SIG-M5 treated with dmso at 0.1 percent for 504 hours (cell line): ENCODE results near the gene MKKS.

Source experiments
- DNase-seq: peaks from one replicate; lab custom pipeline; 2025; ENCODE audit not compliant: unreplicated experiment; lab: John Stamatoyannopoulos, UW

Gene MKKS

GRCh38 chr20:10433623-10434466, at the start of gene MKKS:
TSS of gene MKKS (minus strand) at chr20:10434222. CDS start at chr20:10413514, 20,708 bp downstream.
- peak; percentile 90 for DNase-seq

- DNase-seq = no peak
These were observed 49.7 kb upstream of the MKKS start for GRCh38 chr20:10483691-10484090.

DNA sequence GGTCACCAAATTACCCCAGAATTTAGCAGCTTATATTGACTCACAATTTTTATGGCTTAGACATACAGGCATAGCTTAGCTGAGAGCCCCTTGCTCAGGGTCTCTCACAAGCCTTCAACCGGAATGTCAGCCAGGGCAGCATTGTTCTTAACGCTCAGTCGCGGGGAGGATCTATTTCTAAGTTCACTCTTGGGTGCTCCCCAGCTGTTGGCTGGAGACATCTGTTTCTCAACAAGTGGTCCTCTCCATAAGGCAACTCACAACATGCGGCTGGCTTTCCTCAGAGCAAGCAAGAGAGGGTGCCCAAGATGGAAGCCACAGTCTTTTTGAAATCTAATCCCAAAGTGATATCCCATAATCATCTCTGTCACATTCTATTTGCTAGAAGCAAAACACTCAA, 47.7 kb upstream of the MKKS start:
- DNase-seq = no peak

GRCh38 chr20:10478930-10479329, 44.9 kb upstream of the MKKS start:
- no peak for DNase-seq

- no peak for DNase-seq
These were observed 44.2 kb upstream of the MKKS start for GRCh38 chr20:10478205-10478604.

GRCh38 chr20:10476319-10476724, 42.3 kb upstream of the MKKS start:
- peak; percentile 96 for DNase-seq

DNA sequence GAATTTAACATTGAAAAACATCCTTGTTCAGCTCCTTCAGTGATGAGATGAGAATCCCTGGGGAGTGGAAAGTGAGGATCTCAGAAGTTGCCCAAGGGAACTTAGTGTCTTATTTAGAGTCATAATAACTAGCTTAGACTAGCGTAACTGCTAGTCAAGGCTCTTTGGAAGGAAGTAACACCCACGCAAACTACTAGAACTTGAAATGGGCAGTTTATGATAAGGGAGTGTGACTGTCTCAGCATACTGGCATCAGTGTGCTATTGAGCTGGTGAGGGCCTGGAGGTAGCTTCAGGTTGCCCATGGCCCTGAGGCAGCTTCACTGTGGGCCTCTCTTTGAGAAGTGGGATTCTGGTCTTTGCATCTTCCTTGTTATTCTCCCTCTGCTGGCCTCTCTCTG, 41.2 kb upstream of the MKKS start:
- no peak for DNase-seq

- peak; percentile 62 for DNase-seq
These were observed 40.7 kb upstream of the MKKS start for GRCh38 chr20:10474606-10475184.

DNA sequence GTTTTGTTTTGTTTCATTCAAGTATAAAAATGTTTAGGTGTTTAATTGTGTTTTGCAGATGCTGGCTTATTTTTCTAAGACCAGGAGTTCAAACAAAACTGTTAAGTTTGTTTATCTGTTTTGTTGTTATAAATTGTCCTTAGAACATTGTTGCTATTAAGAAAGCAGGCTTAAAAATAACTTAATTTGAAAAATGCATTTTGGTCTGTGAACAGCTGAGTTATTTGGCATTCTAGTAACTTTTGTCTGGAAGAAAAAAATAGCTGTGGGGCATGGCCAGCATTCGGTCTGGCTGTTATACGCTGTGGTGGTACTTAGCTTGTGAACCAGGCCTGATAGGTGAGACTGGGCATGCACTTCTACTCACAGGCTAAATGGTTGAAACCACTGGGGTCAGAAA, 38.8 kb upstream of the MKKS start:
- DNase-seq = no peak

GRCh38 chr20:10470276-10470675, 36.3 kb upstream of the MKKS start:
- DNase-seq = no peak

- DNase-seq = peak; percentile 69
These were observed 35.6 kb upstream of the MKKS start for GRCh38 chr20:10469599-10469998.

DNA sequence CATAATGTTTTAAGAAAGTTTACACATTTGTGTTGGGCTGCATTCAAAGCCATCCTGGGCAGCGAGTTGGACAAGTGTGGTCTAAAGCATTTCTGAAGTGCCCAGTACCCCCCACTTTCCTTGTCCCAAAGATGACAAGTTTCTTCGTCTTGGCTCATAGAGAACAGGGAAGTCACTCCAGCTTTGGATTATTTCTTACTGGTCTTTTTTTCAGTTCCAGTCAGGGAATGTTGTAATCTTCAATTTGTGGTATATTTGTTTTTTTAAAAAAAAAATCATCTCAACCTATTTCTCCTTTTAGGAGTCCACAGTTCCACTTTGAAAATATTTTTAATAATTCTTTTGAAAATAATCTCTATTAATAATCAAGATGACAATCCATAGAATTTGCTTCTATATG, 35.0 kb upstream of the MKKS start:
- DNase-seq = peak; percentile 30

DNA sequence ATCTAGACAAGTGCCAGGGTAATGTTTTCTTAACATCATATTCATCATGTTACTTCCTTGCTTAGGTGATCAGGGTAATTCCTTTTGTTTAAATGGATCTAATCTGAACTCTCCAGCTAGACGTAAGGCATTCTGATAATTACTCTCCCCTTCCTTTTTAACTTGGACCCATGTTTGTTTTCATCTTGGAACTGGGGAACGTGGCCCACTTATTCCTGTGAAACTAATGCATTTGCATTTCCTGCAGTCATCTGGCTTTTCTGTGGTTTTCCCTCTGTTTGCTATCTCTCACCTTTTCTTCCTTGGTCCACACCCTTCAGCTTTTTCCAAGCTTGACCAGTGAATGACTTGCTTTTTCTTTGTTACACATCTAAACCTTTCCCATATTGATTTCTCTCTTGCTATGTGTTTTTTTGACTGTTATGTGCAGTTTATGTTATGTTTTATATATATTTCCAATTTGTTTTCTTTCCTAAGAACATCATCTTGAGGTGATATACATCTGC, 34.4 kb upstream of the MKKS start:
- DNase-seq = no peak

DNA sequence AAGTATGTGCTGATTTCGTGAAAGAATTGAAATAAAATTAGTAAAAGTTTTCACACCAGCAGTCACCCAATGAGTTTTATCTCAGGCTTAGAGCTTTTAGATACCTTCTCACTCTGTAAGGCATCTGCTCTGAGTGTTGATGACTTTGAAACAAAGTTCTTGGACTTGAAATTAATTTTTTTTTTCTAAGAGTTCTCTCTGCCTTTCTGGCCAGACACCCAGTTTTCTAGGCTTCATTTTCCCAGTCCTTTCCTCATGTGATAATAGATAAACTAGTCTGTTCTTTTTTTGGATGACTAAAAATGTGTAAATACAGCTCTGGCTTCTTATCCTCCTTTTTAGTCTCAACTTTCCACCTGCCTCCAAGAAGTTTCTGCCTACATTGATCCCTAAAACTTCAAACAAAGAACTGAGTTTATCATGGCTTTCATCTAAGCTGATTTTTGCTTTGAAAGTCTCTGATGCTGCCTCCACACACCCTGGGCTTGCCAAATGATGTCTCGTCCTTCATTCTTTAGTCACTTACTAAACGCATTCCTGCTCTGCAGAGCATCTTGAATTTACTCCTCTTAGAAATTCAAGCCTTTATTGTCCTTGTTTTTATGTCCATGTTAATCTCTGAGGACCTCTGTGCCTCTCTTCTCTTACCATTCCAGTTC, 33.8 kb upstream of the MKKS start:
- no peak for DNase-seq

DNA sequence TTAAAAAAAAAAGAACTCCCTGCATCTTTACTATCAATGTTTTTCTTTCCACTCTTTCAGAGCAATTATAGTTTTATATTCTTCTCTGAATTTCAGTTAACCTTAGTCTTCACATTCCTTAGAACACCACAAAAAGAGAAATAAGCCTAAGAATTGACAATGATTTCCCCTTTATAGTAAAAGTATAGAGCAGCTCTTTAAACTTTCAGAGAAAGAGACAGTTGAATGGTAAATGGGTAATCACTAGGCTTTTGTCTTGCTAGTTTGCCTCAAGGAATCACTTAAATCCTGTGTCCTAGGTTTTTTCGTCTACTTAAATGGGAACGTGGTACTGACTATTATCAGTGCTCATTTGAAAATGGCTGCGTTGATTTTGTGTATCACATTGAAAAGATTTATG, 32.8 kb upstream of the MKKS start:
- DNase-seq = no peak

DNA sequence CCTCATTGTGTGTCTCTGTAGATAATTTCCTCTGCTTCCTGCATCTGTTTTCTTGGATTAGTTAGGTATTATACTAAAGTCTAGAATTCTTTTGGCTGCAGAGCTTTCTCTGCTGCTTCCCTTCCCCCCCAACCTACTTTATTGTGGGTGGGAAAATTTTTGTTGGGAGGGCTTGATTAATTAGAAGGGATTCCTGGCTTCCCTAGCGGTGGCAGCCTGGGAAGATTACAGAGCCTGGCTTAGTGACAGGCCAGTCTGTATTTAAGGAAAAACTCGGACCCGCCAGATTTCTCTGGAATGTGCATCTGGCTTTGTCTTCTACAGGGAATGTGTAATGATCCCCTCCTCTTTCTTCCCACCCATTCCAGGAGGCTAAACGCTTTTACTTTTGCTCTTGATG, 32.3 kb upstream of the MKKS start:
- DNase-seq = no peak

DNA sequence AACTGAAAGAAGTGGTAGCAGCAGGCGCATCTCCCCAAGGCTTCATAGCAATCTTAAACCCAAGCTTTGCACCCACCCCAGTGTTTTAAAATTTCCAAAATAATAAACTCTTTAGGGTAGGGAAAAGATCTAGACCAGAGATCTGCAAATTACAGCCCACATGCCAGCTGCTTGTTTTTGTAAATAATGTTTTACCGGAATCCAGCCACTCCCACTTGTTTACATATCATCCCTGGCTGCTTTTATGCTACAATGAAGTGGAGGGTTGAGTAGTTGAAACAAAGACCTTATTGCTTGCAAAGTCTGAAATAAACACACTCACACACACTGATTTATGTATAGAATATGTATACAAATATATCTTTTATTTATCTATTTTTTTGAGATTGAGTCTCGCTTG, 31.1 kb upstream of the MKKS start:
- no peak for DNase-seq

GRCh38 chr20:10463622-10464021, 29.6 kb upstream of the MKKS start:
- DNase-seq = peak; percentile 31

DNA sequence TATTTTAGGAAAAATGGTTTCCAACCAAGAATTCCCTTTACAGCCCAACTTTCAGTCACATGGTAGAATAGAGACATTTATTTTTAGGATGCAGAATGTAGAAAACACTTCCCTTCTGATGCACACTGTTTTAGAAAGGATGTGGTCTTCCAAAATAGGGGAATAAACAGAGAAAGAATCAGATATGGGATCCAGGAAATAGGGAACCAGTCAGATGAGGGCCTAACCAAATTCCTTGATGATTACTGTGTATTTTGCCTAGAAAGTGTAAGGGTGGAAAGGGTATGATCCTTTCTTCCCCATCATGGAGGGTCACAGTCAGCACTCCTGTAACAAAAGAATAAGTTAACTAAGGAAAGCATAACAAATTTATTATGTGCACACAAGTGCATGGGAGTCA, 28.5 kb upstream of the MKKS start:
- DNase-seq = no peak

DNA sequence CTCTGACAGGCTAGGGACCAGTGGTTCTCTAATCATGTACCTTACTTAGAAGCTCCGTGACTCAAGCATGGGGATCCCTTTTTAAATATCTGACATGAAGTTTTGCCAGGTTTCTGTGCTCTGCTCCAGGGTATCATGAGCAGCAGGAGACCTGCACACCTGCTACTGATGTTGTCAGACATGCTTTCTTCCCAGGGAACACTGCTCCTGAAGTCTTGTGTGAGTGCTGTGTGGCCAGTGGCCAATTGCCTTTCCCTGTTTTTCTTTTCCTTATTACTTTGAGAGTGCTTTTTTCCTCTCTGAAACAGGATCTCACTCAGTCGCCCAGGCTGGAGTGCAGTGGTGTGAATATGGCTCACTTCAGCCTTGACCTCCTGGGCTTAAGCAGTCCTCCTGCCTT, 27.5 kb upstream of the MKKS start:
- no peak for DNase-seq

GRCh38 chr20:10454151-10454750, 20.2 kb upstream of the MKKS start:
- peak; percentile 21 for DNase-seq

GRCh38 chr20:10453241-10453640, 19.2 kb upstream of the MKKS start:
- DNase-seq = peak; percentile 99
